ENCODE results near the gene DCAF11. TPM values are rescaled to one million over a fixed set of nuclear protein-coding genes. Genes with fewer than 3 reads are reported as not detected.

The DCAF11 gene
- total and polyA plus RNA-seq, 2 of the 8 experiments (the other 6 are each of a cell fraction or from before 2014, with no cell fraction given), result 60.4 to 63.6 TPM

DNA sequence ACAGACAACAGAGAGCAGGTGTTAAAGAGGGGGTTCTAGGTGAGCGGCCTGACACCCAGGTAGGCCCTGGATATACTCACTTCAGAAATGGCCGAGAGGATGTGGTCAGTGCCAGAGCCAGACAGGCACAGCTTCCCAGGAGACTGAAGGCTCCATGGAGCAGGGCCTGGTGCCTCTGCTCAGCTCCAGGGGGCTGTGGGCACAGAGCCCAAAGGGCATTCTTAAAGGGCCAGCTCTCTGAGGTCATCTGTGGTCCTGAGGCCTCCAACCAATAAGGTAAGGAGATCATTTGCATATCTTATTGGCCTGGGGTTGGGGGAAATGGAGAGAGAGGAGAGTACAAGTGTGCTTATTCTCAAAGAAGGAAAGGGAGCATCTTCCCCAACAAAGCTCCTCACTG, 30.1 kb upstream of the DCAF11 start (continued):
- no peak for TF ChIP-seq CHD7 (IDR thresholded peaks at IDR 0.05; ENCODE audit: insufficient replicate concordance, low read length)

Measured in H1 (cell line).